ENCODE data around the gene AKAP13. TPM values are rescaled to one million over a fixed set of nuclear protein-coding genes. Genes with fewer than 3 reads are reported as not detected.
"Not testable (repeated sequence)": the region's sequence is repeated elsewhere in the genome, so short reads cannot be mapped to it uniquely, and the experiment has no call there.

The AKAP13 gene
- total RNA-seq, 1 donor from 2014 or later, result 112 TPM

DNA sequence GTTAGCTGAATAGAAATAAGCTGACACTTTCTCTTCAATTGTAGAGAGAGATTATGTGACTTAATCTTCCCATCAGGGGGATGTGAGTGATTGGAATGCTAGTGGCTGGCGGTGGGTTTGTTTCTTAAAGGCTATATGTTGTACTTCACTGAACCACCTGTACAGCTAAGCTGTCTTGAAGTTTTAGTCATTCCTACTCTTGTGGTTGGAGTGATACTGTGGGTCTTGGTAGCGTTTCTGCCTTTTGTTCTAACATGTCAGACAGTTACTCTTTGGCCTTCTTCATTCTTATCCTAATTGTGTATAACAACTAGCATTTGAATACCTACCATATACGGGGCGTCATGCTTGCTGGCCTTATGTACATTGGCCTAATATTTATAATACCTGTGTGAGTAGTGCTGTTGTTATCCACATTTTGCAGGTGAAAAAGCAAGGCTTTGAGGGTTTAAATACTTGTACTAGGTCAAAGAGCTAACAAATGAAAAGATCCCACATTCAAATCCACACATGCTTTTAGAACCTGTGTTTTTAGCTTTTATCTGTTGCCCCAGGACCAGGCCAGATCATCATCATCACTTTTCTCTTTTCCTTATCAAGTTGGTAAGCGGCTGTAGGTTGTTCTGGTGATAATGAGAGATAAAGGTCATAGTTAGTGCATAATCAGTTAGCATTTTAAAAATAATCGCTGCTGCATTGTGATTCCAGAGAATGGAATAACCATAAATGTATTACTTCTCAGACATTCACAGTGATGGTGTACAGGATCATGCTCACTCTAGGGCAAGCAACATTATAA lies 50.2 kb downstream of the AKAP13 start:
- no peak for DNase-seq (ENCODE audit: extremely low read depth, low read depth, low spot score)

DNA sequence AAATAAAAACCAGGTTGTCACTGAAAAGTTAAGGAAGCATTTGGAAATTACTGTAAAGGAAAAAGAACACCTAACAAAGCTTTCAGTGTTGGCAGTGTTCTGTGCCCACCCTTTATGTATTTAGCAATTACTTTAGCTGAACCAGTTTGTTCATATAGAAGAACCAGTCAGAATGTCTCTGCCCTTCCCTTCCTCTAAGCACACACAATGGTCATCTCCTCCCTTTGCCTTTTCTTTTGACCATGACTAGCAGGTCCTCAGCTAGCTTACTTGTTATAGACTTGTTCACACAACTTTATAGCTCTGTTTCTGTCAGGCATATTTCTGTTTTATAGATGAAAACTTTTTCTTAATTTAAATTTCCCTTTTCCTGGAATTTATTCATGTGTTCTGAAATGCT lies 59.6 kb downstream of the AKAP13 start:
- no peak for DNase-seq (ENCODE audit: extremely low read depth, low read depth, low spot score)

DNA sequence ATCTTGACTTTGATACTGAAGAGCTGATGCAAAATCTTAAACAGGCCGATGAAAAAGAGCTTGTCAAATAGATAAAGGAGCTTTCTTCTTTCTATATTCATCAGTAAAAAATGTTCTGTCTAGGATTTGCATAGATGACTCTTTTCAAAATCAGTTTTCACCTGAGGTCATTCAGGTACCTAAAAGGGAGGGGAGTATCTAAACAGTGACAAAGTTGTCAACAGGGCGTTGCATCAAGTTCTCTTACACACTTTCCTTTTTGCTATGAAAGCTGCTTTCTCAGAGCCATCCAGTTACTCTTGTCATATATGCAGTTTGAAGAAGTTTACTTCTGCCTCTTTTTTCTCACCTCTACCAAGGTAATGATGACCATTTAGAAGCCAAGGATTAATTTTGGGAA lies 60.0 kb downstream of the AKAP13 start:
- no peak for DNase-seq (ENCODE audit: extremely low read depth, low read depth, low spot score)

DNA sequence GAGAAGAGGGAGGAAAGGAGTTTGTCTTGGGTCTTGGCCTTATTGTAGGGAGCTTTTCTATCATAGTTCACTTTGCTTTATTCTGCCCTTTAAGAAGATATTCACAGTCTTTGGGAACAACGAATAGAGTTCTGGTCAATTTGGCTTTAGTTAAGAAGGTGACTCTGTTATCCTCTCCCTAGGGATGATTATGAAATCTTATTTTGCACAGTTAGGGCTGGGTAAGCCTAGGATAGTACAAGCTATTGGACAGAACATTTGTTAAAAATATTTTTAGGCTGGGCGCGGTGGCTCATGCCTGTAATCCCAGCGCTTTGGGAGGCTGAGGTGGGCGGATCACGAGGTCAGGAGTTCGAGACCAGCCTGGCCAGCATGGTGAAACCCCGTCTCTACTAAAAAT lies 61.5 kb downstream of the AKAP13 start:
- DNase-seq (ENCODE audit: extremely low read depth, low read depth, low spot score), result not testable (repeated sequence)

DNA sequence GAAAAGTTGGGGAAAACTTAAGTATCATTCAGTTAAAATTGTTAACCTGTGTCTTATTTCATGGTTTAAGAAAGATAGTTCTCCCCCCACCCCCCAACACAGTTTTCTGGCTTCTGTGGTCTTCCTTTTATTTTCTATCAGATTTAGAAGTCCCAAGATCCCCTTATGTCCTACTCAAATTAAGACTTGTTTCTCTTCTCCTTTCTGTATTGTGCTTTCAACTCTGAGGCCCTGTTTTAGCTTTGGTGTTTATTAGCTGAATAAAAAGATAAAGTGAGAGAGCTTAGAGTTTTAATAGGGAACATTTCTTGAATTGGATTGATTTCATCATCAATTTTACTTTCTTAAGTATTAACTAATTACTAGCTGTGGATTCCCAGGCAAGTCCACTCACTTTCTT lies 62.6 kb downstream of the AKAP13 start:
- DNase-seq (ENCODE audit: extremely low read depth, low read depth, low spot score), result no peak

DNA sequence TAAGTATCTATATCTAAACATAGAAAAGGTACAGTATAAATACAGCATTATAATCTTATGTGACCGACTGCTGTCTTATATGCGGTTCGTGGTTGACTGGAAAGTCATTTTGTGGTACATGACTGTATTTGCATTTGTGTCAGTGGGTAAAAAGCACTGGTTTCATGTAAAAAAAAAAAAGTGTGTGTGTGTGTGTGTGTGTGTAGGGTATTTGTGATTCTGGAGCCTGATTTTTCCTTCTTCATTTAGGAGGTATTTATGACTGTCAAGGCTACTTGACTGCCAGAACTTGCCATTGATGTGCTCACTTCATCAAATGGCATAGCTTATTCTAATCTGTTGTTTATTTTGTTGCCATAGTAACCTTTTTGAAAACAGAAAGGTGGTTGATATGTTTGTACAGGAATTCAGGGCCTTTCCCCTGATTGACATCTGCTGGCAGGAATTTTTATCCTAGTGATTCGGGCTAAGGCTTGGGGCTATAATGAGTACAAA lies 63.2 kb downstream of the AKAP13 start:
- peak; percentile 33 for DNase-seq (ENCODE audit: extremely low read depth, low read depth, low spot score)

DNA sequence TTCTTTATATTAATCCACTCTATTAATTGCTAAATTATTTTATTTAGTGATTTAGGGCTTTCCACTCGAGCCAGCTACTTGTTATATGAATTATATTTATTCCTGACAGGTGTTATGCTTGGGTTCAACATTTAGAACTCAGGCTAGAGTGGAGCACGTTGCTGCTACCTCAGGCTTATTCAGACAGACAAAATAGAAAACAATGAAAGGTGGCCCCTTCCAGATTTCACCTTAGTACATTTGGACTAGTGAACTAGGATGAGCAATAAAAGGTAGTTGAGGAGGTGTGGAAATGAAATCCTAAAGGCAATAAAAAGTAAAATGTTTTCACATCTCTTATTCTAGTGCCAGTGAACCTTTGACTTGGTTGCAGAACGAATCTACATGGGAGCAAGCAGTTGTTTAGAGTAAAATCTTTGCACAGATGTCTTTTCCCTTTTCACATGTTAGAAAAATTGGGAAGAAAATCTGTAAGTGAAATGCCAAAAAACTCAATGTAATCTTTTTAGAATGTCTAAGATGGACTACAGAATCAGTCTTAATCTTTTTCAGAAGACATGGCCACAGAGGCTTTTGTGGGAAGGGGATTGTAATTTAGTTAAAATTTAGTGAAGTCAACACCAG lies 63.8 kb downstream of the AKAP13 start:
- DNase-seq (ENCODE audit: extremely low read depth, low read depth, low spot score), result no peak

DNA sequence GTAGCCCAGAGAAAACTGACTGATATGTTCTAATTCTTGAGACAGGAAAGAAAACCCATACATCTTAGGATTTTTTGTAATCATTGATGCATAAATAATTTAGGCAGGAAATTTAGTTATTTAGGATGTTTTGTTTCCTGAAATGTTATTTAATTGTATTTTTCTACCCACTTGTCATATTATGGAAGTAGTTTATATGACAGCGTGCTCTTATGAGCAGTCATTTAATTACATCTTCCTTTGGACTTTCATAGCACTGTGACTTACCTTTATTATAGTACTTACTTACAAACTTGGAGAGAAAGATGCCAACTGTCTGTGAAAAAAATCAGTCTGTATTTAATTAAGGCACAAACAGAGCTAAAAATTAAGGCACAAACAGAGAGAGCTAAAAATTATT lies 65.0 kb downstream of the AKAP13 start:
- no peak for DNase-seq (ENCODE audit: extremely low read depth, low read depth, low spot score)

DNA sequence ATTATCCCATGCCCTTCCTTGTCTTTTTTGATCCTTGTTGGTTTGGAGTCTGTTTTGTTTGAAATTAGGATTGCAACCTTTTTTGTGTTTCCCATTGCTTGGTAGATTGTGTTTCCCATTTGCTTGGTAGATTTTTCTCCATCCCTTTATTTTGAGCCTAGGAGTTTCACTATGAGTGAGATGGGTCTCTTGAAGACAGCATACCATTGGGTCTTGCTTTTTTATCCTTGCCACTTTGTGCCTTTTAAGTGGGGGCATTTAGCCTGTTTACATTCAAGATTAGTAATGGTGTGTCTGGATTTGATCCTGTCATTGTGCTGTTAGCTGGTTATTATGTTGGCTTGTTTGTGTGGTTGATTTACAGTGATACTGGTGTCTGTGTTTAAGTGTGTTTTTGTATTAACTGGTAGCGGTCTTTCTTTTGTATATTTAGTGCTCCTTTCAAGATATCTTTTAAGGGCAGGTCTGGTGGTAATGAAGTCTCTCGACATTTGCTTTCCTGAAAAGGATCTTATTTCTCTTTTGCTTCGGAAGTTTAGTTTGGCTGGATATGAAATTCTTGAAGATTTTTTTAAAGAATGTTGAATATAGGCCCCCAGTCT lies 70.8 kb downstream of the AKAP13 start:
- no peak for DNase-seq (ENCODE audit: extremely low read depth, low read depth, low spot score)

DNA sequence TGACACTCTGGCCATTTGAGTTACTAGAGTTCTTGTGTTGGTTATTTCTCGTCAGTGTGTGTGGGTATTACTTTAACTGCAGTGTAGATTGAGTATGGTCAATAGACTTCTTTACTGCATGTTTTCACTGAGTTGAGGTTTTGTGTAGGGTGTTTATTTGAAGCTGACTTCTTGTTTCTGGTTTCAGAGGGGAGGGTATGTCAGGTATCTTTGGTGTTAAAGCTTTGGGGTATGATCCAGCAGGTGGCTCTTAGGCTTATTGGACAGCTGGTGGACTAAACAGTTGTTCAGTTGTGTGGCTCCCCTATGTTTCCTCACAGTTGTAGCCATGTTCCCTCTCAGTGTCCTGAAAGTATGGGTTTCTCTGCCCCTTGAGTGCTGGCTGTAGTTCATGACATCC lies 72.0 kb downstream of the AKAP13 start:
- no peak for DNase-seq (ENCODE audit: extremely low read depth, low read depth, low spot score)

DNA sequence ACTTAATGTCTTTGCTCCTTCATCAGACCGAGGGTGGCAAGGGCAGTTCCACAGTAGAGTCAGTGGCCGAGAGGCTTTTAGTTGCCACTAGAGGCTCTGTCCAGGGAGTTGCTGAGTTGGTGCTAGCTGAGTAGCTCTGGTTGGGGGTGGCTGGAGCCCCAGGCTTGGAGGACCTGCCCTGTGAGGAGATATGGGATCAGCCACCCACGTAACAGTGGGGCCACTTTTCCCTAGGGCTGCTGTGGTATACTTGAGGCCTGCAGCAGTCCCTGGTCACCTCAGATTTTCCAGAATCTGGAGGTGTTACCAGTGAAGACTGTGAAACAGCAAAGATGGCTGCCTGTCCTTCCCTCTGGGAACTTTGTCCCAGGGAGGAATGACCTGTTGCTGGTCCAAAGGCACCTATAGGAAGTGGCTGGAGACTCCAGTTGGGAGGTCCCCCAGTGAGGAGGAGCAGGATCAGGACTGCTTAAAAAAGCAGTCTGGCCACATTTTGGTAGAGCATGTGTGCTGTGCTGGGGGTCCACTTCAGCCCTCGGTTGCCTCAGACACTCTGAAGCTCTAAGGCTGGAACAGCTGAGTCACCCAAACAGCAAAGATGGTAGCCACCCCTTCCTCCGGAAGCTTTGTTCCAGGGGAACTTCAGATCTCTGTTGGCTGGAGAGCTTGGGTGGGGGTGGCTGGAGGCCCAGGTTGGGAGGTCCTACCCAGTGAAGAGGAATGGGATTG lies 72.9 kb downstream of the AKAP13 start:
- no peak for DNase-seq (ENCODE audit: extremely low read depth, low read depth, low spot score)

DNA sequence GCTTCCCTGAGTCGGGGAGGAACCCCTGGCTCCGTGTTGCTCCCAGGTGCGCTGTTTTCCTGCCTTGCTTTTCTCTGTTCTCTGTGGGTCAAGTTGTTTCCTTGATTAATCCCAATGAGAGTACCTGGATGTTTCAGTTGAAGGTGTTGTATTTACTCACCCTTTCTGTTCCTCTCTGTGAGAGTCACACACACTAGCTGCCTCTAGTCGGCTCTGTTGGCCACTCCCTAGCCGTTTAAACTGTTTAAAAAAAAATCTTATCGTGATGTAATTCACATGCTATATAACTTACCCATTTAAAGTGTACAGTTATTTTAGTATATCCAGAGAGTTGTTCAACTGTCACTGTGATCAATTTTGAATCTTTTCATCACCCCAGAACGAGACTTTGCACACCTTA lies 74.0 kb downstream of the AKAP13 start:
- no peak for DNase-seq (ENCODE audit: extremely low read depth, low read depth, low spot score)

DNA sequence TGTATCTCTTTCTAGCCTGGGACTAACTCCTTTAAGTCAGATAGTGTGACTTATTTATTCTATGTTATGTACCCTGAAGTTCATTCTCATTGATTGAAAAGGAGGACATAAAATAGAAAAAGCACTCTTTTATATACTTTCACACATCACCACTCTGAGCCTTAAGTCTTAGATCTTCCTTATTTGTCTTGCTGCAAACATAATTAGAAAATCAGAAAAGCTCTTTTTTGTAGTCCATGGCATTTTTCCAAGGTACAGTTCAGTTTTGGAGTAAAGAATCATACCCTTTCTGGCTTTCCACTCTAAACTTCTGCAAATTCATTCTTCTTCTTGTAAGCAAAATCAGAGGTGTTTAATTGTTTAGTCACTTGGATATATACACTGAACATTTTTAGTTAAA lies 75.5 kb downstream of the AKAP13 start:
- no peak for DNase-seq (ENCODE audit: extremely low read depth, low read depth, low spot score)

DNA sequence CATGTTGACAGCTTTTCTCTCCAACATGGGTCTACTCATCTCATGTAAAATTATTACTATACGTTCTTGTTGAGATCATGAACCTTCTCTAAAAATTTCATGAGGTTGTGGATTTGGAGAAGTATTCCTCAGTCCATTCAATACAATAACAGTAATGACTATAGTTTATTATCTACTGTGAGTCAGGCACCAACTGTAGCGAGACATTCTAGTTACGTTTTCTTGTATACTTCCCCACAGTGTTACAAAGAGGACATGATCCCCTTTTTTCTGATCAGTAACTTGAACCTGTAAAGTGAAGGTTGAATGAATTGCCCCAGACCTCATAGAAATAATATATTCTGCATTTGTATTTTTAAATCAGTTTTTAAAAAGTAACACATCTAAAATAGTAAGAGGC lies 76.4 kb downstream of the AKAP13 start:
- DNase-seq (ENCODE audit: extremely low read depth, low read depth, low spot score), result no peak

DNA sequence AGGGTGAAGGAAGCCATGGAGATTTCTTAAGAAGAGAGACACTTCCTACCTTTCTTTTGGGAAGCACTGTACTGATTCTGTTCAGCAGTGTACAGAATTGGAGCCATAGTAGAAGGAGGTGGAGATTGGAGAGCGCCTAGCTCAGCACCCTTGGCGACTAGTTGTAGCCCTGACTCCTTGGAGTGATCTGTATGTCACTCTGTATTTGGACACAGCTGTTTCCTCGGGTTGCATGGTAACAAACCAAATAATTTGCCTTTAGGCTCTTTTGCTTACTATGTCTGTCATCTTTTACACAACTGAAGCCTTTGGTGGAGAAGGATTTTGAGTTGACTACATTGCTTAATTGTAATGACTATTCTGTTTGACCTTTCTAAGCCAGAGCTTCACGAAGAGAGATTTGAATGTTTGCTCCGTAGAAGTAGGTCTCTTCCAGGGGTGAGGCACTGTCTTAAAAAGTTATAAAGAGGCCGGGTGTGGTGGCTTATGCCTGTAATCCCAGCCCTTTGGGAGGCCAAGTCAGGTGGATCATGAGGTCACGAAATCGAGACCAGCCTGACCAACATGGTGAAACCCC lies 77.1 kb downstream of the AKAP13 start:
- no peak for DNase-seq (ENCODE audit: extremely low read depth, low read depth, low spot score)

DNA sequence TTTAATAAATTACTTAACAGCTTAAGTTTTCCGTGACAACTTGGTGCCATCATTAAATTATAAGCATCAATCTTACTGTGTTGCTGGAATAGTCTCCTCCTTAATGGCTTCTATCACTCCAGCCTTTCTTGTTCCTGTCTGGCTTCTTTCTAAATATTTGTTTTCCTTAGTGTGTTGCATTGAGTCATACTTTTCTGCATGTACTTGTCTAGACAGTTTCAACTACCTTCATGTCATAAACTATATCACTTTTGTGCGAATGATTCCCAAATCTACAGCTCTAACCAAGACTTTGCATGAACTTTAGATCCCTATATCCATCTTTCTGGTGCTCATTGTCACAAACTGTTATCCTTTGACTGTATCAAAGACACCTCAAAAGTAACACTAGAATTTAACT lies 78.4 kb downstream of the AKAP13 start:
- no peak for DNase-seq (ENCODE audit: extremely low read depth, low read depth, low spot score)

DNA sequence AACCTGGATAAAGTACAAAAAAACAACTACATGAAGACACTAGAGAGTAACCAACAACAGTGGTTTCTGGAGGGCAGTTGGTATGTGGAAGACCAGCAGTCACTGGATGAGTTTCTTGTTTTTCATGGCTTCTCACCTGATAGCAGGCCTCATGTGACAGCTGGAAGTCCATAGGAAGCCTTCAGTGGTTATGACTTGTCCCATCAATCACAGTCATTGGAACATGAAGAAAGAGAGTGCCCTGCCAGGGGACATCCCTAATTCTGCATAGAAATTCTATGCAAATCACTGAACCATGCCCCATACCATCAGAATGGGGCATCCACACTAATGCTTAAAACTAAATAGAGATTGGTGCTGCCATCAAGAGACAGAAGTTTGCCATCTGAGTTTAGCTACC lies 81.6 kb downstream of the AKAP13 start:
- no peak for DNase-seq (ENCODE audit: extremely low read depth, low read depth, low spot score)

DNA sequence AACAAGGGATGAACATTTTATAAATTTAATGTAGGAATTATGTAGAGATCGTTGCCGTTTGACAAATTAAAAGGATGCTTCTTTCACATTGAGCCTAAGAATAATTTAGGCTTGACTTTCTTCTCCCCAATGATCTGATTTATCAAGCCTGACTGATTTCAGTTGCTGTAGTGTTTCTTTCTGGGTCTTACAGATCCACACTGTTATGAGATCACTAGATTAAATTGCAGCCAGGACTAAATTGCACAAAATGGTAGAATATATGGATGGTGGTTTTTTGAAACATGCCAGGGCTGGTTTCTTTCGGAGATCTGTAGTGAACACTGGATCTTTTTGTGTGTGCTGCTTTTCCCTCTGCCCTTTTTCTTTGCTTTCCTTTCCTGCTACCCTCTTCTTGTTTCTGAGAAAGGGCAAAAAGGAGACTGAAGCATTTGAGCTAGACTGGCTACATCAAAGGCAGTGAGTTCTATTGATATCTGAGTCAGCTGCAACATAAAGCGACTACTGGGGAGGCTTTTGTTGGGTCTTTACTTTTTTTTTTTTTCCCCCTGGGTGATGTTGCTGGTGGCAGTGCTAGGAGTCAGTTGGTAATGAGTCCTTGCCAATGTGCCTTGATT lies 83.0 kb downstream of the AKAP13 start:
- no peak for DNase-seq (ENCODE audit: extremely low read depth, low read depth, low spot score)

DNA sequence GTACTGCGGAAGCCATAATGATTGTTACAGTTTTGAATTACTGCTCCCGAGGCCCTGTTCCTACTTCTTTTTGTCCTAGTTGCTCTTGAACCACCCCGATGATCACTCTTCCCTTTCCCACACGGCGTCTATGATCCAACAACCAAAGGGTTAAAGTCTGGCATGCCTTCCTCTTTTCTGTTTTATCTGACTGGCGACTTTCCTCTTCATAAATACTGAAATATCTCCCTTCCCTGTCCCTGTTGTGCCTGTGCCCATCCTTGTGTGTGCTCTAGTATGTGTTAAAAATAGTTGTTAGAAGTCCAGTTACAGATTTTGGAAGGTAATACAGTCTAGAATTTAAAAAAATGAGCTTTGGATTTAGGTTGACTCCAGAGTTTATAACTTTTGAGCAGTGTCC lies 83.6 kb downstream of the AKAP13 start:
- DNase-seq (ENCODE audit: extremely low read depth, low read depth, low spot score), result no peak

DNA sequence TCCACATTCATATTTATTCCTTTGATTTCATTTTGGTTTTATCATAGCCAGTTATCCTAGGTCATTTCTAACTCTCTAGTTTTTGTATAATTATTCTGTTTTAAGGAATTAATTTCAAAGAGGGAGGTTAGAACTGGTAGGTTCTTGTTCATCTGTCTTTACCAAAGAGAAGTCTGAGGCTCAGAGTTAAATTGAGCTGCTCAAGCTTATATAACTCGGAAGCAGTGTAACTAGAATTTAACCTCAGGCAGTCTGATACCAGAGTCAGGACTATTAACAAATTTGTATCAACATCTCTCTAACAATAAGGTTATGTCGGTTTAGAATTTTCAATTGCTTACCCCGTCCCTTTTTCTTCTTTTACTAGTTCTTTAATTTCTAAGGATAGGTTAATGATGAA lies 84.1 kb downstream of the AKAP13 start:
- no peak for DNase-seq (ENCODE audit: extremely low read depth, low read depth, low spot score)
